Gastroesophageal sphincter (tissue), 3 donors: ENCODE results near the gene SRSF1.

ENCODE experiments used
- POLR2A ChIP-seq, 2 donors: fragments of 450-650 bp; IDR thresholded peaks; one replicate each; pipeline ENCODE4 v1.6.1; 2017; ENCODE audit warnings: antibody characterized with exemption in 2 of 2, mild to moderate bottlenecking in 2 of 2, moderate library complexity in 1 of 2
- TF ChIP-seq, protein P1 (sequence below), 4 experiments: fragments of 200-600 bp in 2 of 4; fragments of 450-650 bp in 2 of 4; sonication (generic) in 1 of 4; IDR thresholded peaks; one replicate each; pipeline ENCODE4 v1.5.1; 2017 to 2019; ENCODE audit warnings: antibody characterized with exemption in 4 of 4, mild to moderate bottlenecking in 2 of 4, moderate library complexity in 2 of 4

GRCh38 chr17:57963149-57963511 lies 43.9 kb downstream of the SRSF1 start:
- no peak for TF ChIP-seq POLR2A (IDR thresholded peaks at IDR 0.05)
- TF ChIP-seq, protein P1, sequence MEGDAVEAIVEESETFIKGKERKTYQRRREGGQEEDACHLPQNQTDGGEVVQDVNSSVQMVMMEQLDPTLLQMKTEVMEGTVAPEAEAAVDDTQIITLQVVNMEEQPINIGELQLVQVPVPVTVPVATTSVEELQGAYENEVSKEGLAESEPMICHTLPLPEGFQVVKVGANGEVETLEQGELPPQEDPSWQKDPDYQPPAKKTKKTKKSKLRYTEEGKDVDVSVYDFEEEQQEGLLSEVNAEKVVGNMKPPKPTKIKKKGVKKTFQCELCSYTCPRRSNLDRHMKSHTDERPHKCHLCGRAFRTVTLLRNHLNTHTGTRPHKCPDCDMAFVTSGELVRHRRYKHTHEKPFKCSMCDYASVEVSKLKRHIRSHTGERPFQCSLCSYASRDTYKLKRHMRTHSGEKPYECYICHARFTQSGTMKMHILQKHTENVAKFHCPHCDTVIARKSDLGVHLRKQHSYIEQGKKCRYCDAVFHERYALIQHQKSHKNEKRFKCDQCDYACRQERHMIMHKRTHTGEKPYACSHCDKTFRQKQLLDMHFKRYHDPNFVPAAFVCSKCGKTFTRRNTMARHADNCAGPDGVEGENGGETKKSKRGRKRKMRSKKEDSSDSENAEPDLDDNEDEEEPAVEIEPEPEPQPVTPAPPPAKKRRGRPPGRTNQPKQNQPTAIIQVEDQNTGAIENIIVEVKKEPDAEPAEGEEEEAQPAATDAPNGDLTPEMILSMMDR (IDR thresholded peaks at IDR 0.05) = no peak
